PC-3 (cell line): Measurements from ENCODE around the gene PACRG.

Source experiments
- EZH2phosphoT487 ChIP-seq: fragments of 300-600 bp; sonication (generic); IDR thresholded peaks from 2 replicates; pipeline ENCODE4 v1.6.1; 2018; ENCODE audit warnings: mild to moderate bottlenecking, antibody characterized with exemption, low read length, borderline replicate concordance
- TF ChIP-seq, protein P1 (sequence below): fragments of 300-600 bp; sonication (generic); conservative IDR thresholded peaks from 2 replicates; pipeline ENCODE4 v1.5.1; 2017; ENCODE audit warnings: antibody characterized with exemption, low read depth, mild to moderate bottlenecking, low read length

GRCh38 chr6:163355426-163355991, 627.7 kb downstream of the PACRG start:
- TF ChIP-seq, protein P1, sequence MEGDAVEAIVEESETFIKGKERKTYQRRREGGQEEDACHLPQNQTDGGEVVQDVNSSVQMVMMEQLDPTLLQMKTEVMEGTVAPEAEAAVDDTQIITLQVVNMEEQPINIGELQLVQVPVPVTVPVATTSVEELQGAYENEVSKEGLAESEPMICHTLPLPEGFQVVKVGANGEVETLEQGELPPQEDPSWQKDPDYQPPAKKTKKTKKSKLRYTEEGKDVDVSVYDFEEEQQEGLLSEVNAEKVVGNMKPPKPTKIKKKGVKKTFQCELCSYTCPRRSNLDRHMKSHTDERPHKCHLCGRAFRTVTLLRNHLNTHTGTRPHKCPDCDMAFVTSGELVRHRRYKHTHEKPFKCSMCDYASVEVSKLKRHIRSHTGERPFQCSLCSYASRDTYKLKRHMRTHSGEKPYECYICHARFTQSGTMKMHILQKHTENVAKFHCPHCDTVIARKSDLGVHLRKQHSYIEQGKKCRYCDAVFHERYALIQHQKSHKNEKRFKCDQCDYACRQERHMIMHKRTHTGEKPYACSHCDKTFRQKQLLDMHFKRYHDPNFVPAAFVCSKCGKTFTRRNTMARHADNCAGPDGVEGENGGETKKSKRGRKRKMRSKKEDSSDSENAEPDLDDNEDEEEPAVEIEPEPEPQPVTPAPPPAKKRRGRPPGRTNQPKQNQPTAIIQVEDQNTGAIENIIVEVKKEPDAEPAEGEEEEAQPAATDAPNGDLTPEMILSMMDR = no peak
- no peak for TF ChIP-seq EZH2phosphoT487
